Glutamatergic neuron (in vitro differentiated cells): ENCODE data around the gene CALHM4. TPM values are rescaled to one million over a fixed set of nuclear protein-coding genes. Genes with fewer than 3 reads are reported as not detected.

Experiments used
- DNase-seq: peaks from one replicate; pipeline ENCODE4 v3.0.0; 2022
- H3K27ac Mint-ChIP-seq: one replicate; pipeline ENCODE4 v1.8.0; 2020; ENCODE audit warnings: mild to moderate bottlenecking, mixed read lengths, inconsistent platforms; ENCODE audit not compliant: unreplicated experiment
- H3K27me3 Mint-ChIP-seq: one replicate; pipeline ENCODE4 v1.8.0; 2020; ENCODE audit warnings: mild to moderate bottlenecking, moderate library complexity, mixed read lengths, inconsistent platforms; ENCODE audit not compliant: unreplicated experiment
- H3K36me3 Mint-ChIP-seq: one replicate; pipeline ENCODE4 v1.8.0; 2020; ENCODE audit warnings: mild to moderate bottlenecking, mixed read lengths, inconsistent platforms; ENCODE audit not compliant: unreplicated experiment
- H3K4me1 Mint-ChIP-seq: one replicate; pipeline ENCODE4 v1.8.0; 2020; ENCODE audit warnings: mild to moderate bottlenecking, low read depth, mixed read lengths, inconsistent platforms; ENCODE audit not compliant: unreplicated experiment
- H3K4me3 Mint-ChIP-seq: one replicate; pipeline ENCODE4 v1.8.0; 2020; ENCODE audit warnings: mild to moderate bottlenecking, mixed read lengths, inconsistent platforms; ENCODE audit not compliant: unreplicated experiment
- H3K9me3 Mint-ChIP-seq: one replicate; pipeline ENCODE4 v1.8.0; 2020; ENCODE audit warnings: mild to moderate bottlenecking, moderate library complexity, mixed read lengths, inconsistent platforms; ENCODE audit not compliant: unreplicated experiment
- total RNA-seq: library from RNA; stranded (reverse); fragmentation: NEBNext Ultra II Directional; extraction: Animal tissue kit (Norgen Biotek cat#: 25700); gene quantifications from one replicate; pipeline ENCODE4 v1.2.1, GENCODE V29; 2021; ENCODE audit not compliant: unreplicated experiment
- TF ChIP-seq, protein P1 (sequence below): fragments of 200-600 bp; sonication (generic); IDR thresholded peaks from one replicate; pipeline ENCODE4 v1.5.0; 2021; ENCODE audit not compliant: partially characterized antibody, unreplicated experiment

The CALHM4 gene
- total RNA-seq, 1 donor from 2014 or later: not detected

GRCh38 chr6:116568111-116568510 is 14.6 kb downstream of the CALHM4 start:
- Mint-ChIP-seq H3K36me3 (no peaks in the 10 kb centered on the region), H3K9me3 (peaks cover 4% of the 10 kb centered on the region), H3K27me3 (peaks cover 3% of the 10 kb centered on the region), H3K4me3 (no peak overlapping the region), H3K4me1 (peaks cover 8% of the 10 kb centered on the region), H3K27ac (no peak overlapping the region)
- no peak for DNase-seq
- TF ChIP-seq, protein P1, sequence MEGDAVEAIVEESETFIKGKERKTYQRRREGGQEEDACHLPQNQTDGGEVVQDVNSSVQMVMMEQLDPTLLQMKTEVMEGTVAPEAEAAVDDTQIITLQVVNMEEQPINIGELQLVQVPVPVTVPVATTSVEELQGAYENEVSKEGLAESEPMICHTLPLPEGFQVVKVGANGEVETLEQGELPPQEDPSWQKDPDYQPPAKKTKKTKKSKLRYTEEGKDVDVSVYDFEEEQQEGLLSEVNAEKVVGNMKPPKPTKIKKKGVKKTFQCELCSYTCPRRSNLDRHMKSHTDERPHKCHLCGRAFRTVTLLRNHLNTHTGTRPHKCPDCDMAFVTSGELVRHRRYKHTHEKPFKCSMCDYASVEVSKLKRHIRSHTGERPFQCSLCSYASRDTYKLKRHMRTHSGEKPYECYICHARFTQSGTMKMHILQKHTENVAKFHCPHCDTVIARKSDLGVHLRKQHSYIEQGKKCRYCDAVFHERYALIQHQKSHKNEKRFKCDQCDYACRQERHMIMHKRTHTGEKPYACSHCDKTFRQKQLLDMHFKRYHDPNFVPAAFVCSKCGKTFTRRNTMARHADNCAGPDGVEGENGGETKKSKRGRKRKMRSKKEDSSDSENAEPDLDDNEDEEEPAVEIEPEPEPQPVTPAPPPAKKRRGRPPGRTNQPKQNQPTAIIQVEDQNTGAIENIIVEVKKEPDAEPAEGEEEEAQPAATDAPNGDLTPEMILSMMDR: no peak

- peaks cover 3% of the 10 kb centered on the region for H3K27me3 Mint-ChIP-seq
- no peak for DNase-seq
- TF ChIP-seq, protein P1: no peak
- H3K36me3 Mint-ChIP-seq: no peaks in the 10 kb centered on the region
- H3K27ac Mint-ChIP-seq: no peak overlapping the region
- peaks cover 4% of the 10 kb centered on the region for H3K9me3 Mint-ChIP-seq
- H3K4me1 Mint-ChIP-seq: peaks cover 11% of the 10 kb centered on the region
- H3K4me3 Mint-ChIP-seq: no peak overlapping the region
These were observed 15.5 kb downstream of the CALHM4 start for GRCh38 chr6:116568821-116569755.

DNA sequence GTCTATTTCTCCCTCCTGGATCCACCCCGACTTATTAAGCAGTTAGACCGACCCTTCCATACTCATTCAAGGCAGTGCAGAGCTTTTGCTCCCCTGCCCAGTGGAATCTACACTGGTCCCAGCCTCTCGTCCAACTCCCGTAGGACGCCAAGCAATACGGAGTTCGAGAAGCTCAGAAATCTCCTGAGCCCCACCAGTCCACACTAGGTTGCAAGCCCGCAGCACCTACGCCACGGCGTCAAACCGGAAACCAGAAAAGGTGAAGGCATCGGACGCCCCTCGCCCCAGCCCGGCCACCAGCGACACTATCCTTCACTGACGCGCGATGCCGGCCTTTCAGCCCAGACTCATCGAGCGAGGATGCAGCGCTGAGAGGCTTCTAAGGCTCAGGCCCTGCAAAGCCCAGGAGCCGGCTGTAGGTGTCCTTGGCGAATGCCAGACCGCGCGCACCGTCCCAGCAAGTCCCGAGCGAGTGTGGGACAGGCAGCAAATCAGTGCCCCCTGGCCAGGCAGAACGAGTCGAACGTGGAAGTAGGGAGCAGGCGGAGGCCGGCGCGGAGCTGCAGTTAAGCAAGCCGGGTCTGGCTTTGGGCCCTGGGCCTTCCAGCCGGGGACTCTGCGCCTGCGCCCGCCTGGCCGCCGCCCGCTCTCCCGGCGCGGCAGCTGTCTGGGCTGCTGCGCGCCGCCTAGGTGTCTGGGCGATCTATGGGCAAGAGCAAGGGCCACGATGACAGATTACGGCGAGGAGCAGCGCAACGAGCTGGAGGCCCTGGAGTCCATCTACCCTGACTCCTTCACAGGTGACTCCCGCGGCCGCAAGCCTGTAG is 17.5 kb downstream of the CALHM4 start, which contains the start of gene RWDD1:
Gene RWDD1 (plus strand): TSS at position 649 of the 827 bp plus-strand sequence. CDS start 79 bp downstream, at position 728.
- Mint-ChIP-seq H3K4me3 (peak within 1 kb of the TSS; percentile 99), H3K27ac (peak within 1 kb of the TSS; percentile 98), H3K27me3 (peaks cover 3% of the 10 kb centered on the region), H3K4me1 (peaks cover 11% of the 10 kb centered on the region), H3K9me3 (peaks cover 2% of the 10 kb centered on the region), H3K36me3 (no peaks in the 10 kb centered on the region)
- peak; percentile 99 for DNase-seq
- TF ChIP-seq, protein P1: no peak

DNA sequence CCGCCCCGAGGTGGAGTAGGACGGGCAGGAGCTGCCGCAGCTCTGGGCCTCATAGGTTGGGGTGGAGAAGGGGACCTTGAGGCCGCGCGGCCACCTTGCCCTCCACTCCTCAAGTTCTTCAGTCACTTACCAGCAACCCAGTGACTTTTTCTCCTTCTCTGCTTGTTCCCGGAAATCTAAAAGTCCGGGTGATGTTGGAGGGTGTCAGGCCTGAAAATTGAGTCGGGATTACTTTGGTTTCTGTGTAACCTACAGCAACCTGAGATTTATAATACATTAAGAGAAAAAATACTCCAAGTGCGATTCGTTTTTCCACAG is 18.1 kb downstream of the CALHM4 start:
- no peaks in the 10 kb centered on the region for H3K36me3 Mint-ChIP-seq
- peak overlapping the region; percentile 95 for H3K27ac Mint-ChIP-seq
- peaks cover 3% of the 10 kb centered on the region for H3K27me3 Mint-ChIP-seq
- H3K4me3 Mint-ChIP-seq: peak overlapping the region; percentile 92
- peaks cover 11% of the 10 kb centered on the region for H3K4me1 Mint-ChIP-seq
- peaks cover 2% of the 10 kb centered on the region for H3K9me3 Mint-ChIP-seq
- TF ChIP-seq, protein P1: no peak
- DNase-seq: no peak
